Lower leg skin (tissue), 4 donors: ENCODE data around the gene ARHGEF4. TPM values are rescaled to one million over a fixed set of nuclear protein-coding genes. Genes with fewer than 3 reads are reported as not detected.

Source experiments
- DNase-seq, 2 donors: peaks; one replicate each; pipeline ENCODE4 v3.0.0-alpha.2; 2019; ENCODE audit warnings: low spot score in 2 of 2
- H3K4me3 ChIP-seq: fragments of 200-600 bp; sonication (generic); 2 replicates; pipeline ENCODE4 v1.5.1; 2017; ENCODE audit warnings: mild to moderate bottlenecking, low read depth; ENCODE audit not compliant: poor library complexity, severe bottlenecking
- CTCF ChIP-seq, 3 donors: fragments of 450-650 bp; IDR thresholded peaks; one replicate each; pipeline ENCODE4 v1.5.1; 2016; ENCODE audit warnings: antibody characterized with exemption in 3 of 3, mild to moderate bottlenecking in 3 of 3, moderate library complexity in 2 of 3
- POLR2A ChIP-seq, 2 donors: fragments of 450-650 bp; IDR thresholded peaks; one replicate each; pipeline ENCODE4 v1.6.1; 2016 to 2017; ENCODE audit warnings: antibody characterized with exemption in 2 of 2, mild to moderate bottlenecking in 1 of 2, moderate library complexity in 1 of 2
- WGBS, 2 donors: methylation state at CpG; one replicate each; pipeline ENCODE4 v1.1.5; 2018; 5-methylcytosine and 5-hydroxymethylcytosine counted together
- intact Hi-C: fragments of 100-400 bp; cut with DNase I; formaldehyde crosslinking; loops from one replicate; pipeline ENCODE4 v1.15.0; 2023; ENCODE audit warnings: low total_unique reads
- total RNA-seq, 4 donors: library from RNA; depleted of rRNA; stranded (reverse); fragments of >200 nt; gene quantifications; one replicate each; pipeline ENCODE4 v1.1.0, GENCODE V29; 2016

ARHGEF4 gene
- total RNA-seq, 4 donors from 2014 or later: 106 to 220 (median 120) TPM

GRCh38 chr2:130975729-130976128 is 139.0 kb downstream of the ARHGEF4 start:
- no peak for DNase-seq
- intact Hi-C loops: no loop called here
- H3K4me3 ChIP-seq: no peak overlapping the region
- WGBS, 2 donors: 79 to 83% methylated on average over 11 of the region's 11 CpGs
- TF ChIP-seq POLR2A (IDR thresholded peaks at IDR 0.05) (no peak), CTCF (IDR thresholded peaks at IDR 0.05) (no peak)

- WGBS, 2 donors: 92 to 93% methylated on average over 10 of the region's 10 CpGs
- intact Hi-C loops: no loop called here
- H3K4me3 ChIP-seq: no peak overlapping the region
- no peak for TF ChIP-seq POLR2A (IDR thresholded peaks at IDR 0.05)
- TF ChIP-seq CTCF (IDR thresholded peaks at IDR 0.05): no peak
- DNase-seq: no peak
Measured at GRCh38 chr2:130976591-130977237, 140.0 kb downstream of the ARHGEF4 start.

- DNase-seq: no peak
- no peak overlapping the region for H3K4me3 ChIP-seq
- WGBS, 2 donors: 92 to 96% methylated on average over 5 of the region's 5 CpGs
- intact Hi-C loops: no loop called here
- no peak for TF ChIP-seq CTCF (IDR thresholded peaks at IDR 0.05)
- no peak for TF ChIP-seq POLR2A (IDR thresholded peaks at IDR 0.05)
Measured at GRCh38 chr2:130977461-130978050, 140.8 kb downstream of the ARHGEF4 start.

GRCh38 chr2:130981667-130982066 is 145.0 kb downstream of the ARHGEF4 start:
- intact Hi-C loops: no loop called here
- H3K4me3 ChIP-seq: no peak overlapping the region
- TF ChIP-seq CTCF (IDR thresholded peaks at IDR 0.05) (no peak), POLR2A (IDR thresholded peaks at IDR 0.05) (no peak)
- 75 to 76% methylated on average over 1 of the region's 1 CpG for WGBS, 2 donors
- DNase-seq: no peak

- no peak for DNase-seq
- TF ChIP-seq CTCF (IDR thresholded peaks at IDR 0.05) (no peak), POLR2A (IDR thresholded peaks at IDR 0.05) (no peak)
- WGBS, 2 donors: 77 to 80% methylated on average over 4 of the region's 4 CpGs
- H3K4me3 ChIP-seq: no peak overlapping the region
- intact Hi-C loops: no loop called here
Measured at GRCh38 chr2:130985206-130985780, 148.6 kb downstream of the ARHGEF4 start.
